IPS-NIHi7 (cell line): ENCODE results near the gene TRAM2.
A peak's percentile ranks its signal among the peaks of the same experiment; 100 is the strongest.

ENCODE experiments used
- DNase-seq: peaks from one replicate; pipeline ENCODE4 v3.0.0; 2012; ENCODE audit warnings: mixed read lengths; ENCODE audit errors: extremely low spot score

Gene TRAM2

DNA sequence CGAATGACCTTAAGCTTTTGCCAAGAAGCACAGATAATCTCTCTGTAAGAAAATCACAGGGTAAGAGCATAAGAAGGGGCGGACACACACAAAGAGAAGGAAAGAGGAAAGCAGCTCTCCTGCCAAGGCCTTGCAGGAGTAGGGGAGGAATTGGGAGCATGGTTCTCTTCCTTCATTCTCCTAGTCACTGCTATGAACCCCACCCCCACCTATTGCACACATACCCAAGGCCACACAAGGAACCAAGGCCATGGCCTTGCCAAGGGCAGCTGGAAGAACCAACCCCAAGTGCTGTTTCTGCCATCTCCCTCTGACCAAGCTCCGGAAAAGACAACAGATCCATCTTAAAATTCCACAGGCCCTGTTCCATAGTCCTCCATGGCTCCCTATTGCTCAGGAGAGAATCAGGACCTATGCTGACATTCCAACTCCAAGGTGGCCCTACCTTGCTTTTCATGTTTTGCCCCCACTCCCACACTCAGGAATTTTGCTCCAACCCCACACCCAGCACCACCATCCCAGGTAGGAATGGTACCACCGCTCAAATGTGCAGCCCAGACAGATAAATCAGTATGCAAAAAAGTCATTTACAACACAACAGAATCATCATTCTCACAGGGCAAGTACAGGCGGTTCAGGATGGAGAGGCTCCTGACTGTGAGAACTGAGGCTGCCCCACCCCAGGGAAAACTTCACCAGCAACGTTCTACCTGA lies 31.3 kb downstream of the TRAM2 start:
- DNase-seq, result no peak

DNA sequence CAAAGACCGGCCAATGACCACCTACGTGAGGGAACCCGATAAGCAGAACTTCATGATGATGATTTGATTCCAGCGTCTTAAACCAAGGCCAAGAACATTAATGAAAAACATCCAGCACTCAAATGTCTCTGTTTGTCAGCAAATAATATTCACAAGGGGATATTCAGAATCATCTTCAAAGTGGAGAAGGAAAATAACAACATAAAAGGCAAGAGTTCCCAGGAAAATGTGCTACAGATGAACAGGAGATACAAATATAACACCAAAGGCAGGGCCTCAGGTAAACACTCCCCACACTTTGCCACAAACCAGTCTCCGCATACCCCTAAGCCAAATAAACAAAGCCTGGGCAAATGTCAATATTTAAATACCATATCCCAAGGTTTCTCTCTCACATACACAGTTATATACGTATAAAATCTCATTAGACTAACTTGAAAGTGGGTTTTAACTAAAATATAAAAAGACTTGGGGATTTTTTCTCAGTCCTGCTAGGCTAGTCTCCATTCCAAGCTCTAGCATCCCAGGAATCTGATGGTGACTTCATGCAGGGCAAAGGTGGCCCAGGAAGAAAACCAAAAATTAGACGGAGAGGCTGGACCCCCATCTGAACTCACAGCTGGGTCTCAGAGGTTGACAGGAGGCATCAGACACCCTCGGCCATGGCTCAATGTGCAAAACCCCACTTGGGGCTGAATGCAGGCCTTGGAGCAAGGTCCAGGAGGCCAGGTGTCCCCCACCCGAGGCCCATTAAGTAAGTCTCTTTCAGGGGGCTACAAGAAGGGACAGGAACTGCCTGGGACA lies 32.1 kb downstream of the TRAM2 start:
- no peak for DNase-seq

DNA sequence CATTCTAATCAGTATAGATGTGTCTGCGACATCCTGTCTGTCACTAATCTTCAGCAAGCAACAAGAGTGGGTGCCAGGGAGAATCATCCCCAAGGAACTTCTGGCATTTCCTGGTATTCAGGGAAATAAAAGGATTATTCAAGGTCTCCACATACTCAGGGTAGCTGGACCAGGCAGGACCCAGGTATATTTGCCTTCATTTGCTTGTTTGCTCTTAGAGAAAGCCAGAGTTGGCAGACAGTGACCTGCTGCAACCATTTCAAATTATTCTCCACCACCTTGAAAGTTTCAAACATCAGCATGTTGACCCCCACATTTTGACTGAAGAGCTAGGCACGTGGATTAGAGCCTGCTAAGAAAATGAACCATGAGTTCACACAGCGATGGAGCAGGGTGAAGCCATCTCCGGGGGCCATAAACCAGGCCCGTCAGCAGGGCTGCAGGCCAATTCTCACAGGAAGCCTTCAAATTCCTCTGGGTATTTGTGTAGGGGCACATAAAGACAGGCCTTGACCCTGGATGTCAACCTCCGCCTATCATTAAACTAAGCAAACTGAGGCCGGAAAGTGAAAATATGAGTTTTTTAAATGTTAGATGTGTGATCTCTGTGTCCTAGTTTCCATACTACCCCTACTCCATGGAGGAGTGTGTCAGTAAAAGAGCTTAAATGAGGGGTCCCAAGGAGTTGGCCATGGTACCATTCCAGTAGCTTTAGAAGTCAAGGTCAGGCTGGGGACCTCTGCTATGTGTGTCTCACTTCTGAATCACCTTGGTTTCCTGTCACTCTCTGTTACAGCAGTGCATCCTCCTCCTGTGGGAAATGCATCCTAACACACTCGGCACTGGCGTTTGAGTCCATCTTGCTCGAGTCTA lies 32.9 kb downstream of the TRAM2 start:
- DNase-seq, result peak; percentile 38

DNA sequence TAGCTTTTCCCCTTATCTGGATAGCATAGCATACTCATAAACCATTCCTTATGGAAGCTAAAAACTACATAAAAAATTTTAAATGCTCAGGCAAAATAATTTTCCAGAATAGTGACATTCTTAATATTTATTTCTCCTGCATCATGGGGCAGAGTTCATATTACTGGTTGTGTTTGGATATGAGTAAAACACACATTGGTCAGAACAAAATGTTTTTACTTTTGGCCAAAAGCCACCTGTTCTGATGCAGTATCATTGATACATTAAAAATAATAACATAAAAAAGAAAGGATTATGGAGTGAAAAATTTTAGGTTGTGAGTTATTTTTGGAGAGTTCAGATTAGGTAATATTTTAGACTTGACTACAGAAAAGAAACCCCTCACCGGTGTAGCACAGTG lies 33.6 kb downstream of the TRAM2 start:
- no peak for DNase-seq

DNA sequence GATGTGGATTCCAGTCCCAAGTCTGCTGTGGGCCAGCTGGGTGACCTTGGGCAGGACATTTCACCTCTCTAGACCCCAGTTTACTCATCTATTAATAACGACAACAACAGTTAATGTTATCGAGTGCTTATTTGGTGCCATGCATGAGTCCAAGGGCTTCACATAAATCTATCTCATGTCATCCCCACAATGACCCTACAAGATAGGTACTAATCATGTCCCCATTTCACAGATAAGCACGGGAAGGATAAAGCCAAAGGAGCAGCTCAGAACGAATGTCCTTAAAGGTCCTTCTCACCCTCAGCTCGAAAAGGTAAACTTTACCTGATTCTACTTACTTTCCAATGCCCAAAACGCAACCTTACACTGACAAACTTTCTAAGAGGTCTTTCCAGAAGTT lies 35.7 kb downstream of the TRAM2 start:
- no peak for DNase-seq

DNA sequence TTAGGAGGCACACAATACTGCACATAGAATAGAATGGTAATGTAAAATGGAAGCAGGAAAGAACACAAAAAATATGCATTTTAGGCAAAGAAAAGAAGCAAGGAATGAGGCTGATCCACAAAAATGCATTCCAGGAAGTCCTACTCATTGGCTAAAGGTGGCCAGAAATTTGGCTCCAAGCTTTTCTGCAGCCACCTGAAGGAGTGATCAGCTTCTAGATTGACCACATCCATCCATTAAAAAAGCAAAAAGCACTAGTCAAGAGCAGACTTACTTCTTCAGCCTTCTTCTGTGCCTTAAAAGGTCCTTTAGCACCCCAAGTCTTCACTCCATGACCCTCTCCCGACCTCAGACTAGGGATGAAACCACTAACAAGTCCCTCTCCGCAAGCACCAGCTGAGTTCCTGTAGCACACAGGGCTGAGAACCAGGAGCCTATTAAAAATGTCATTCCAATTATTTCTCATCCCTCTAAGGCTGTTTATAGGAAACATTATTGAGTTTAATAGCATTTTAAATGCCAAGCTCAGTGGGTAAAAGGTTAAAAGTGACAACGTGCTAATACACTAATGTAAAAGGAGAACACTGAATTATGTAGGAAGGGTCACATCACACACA lies 36.5 kb downstream of the TRAM2 start:
- DNase-seq, result no peak

DNA sequence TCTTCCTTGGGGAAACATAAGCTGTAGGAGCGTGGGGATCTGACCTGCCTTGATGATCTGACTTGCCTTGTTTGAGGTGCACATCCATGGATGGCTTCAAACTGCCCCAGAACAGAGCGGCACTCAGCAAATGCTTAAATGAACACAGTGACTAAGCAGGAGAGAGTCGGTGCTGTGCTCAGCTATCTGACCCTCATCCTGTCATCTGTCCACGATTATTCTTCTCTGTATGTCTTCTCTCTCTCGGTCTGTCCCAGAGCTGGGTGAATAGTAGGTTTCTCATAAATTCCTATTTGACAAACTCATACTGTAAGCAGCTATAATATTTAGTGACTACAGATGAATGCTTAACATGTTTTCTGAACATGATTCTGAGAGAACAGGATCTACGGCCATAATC lies 37.3 kb downstream of the TRAM2 start:
- no peak for DNase-seq

DNA sequence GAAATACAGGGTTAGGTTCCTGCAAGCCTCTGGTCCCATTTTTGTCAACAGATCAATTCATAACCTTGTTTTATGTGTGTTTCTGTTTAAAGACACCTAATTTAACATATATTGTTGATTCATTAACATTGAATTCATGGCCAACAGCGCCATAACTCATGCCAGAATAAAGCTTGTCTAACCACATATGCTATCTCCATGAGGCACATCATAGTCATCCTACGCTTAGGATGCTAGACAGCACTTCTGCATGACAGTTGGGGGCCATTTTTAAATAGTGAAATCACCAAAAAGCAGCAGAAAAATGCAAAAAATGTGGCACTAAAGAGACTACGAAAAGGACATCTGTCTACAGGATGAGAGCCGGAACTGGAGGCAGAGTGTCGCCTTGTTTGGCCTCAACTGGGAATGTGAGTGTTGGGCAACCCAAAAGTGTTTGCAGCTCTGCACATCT lies 37.9 kb downstream of the TRAM2 start:
- no peak for DNase-seq

DNA sequence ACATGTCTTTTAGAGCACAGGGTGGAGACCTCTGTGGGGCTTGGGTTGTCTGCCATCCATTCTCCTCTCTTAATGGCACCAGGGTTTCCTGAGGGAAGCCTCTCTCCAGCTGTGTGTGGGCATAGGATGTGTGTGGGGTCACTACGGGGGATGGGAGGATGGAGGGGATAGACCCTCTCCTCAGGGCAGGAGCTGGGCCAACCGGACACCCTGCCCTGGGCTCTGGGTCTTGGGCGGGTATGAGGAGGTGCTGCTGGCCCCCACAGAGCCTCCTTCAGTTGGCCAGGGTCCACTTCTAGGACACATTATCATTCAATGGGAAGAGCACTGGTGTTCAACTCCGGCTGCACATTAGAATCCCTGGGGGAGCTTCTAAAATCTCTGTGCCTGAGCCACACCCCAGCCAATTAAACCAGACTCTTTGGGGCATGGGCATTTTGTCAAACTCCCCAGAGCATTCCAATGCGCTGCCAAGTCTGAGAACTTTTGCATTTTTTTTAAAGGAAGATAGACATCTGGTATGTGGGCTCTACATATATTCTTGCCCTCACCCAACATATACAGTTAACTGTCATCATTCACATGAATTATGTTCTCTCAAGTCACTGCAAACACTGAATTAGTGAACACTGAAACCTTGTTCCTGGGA lies 38.5 kb downstream of the TRAM2 start:
- no peak for DNase-seq

DNA sequence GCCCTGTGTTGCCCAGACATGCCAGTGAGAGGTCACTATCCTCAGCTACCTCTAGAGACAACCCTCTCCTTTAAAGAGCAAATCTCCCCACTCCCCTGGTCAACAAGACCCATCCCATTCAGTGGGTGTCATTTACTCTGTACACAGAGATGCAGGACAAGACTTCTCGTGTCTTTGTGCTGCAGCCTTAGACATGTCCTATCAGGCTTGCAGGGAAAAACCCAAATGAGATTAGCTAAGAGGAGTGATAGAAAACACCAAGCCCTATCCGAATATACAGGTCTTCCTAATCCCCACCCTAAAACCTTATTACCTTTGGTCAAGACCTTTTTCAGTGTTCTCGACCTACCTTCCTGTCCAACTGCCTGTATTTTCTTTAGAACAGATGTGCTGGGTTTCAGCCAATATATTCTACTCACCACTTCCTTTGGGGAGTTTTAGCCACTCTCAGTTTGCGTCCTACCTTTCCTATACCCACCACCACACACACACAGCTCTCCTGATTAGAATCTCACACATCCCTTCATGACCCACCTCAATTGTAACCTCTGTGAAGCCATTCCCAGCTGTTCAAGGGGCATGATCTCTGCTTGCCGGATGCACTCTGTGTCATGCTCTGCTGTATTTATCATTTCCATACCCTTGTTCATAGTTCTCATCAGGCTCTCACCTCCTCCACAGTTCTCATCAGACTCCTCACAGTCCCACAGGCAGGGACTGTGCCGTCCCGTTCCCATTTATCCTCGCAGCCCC lies 39.7 kb downstream of the TRAM2 start:
- no peak for DNase-seq

DNA sequence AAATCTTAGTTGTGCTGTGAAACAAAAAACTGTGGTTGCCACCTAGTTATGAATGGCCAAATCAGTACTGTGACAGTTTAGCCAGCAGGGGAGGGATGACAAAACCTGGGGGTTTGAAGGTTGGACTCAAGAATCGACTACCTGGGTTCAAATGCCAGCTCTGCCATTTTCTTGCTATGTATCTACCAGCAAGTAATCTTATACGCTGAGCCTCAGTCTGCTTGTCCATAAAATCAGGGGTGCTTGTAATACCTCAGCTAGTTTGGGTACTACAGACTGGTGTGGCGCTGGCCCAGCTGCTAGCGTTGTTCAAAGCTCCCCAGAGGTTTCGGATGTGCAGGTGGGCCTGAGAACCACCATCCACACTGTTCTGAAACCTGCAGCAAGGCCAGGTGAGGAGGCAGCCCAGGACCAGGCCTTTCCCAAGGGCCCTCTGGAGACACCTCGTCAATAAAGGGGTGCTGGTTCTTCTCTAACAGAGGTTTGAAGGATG lies 40.4 kb downstream of the TRAM2 start:
- DNase-seq, result no peak

DNA sequence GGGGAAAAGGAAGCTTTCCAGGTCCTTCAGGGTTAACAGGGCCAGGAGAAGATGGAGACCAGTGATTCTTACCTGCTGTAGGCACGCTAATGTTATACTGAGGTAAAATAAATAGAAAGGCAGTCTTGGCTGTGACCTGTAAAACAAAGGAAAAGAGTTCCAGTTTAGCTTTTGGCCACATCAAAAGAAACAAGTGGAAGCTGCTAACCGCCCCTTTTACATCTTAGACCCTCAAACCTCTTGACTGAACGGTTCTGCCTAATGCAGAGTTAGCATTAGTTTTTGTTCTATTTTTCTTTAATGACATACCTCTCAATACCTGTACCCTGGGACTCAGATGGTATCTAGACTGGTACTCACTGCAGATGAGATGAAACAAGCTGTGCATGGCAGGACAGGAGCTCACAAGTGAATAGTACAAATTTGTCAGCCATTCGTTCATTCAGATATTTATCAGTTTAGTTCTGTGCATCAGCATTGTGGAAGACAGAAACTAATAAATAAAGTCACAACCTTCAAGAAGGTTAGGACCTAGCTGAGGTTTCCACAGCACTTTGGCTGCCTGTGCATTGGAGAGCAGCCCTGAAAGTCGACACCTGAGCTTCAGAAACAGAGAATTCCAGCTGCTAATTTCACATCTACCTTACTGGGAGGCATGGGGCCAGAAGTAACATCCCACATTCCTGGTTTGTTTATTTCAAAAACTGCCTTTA lies 41.0 kb downstream of the TRAM2 start:
- DNase-seq, result no peak

DNA sequence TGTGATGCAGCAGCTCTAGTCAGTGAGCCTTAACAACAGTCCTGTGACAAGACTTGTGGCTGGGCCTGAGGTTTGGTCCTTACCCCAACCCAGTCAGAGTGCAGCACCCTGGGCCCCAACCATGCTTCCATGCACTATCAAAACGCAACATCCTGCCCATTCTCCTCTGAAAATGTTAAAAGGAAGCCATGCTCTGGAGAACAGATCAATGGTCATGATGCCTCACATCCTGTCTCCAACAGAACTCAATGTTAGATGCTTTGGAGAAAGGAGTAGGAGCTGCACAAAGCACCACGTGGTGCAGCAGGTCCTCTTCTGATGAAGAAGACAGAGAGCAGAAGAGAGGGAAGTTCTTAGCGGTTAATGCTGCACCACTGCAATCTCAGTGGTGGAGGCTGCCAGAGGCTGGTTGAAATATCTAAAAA lies 41.9 kb downstream of the TRAM2 start:
- no peak for DNase-seq

DNA sequence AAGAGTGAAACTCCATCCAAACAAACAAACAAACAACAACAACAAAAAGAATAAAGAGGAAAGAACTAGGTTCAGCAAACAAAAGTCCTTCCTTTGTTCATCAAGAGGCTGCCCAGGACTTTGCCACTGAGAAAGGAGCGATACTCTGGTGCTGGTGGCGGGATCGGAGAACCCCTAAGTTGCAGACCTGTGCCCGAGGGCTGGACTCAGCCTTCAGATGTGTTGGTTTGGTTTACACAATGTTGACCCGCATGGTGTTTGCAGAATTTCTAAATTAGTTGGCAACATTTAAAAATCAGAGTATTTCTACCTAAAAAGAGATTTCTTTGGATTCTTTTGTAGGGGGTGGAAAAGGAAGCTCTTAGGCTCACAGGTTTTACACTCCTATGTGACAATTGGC lies 42.5 kb downstream of the TRAM2 start:
- no peak for DNase-seq

DNA sequence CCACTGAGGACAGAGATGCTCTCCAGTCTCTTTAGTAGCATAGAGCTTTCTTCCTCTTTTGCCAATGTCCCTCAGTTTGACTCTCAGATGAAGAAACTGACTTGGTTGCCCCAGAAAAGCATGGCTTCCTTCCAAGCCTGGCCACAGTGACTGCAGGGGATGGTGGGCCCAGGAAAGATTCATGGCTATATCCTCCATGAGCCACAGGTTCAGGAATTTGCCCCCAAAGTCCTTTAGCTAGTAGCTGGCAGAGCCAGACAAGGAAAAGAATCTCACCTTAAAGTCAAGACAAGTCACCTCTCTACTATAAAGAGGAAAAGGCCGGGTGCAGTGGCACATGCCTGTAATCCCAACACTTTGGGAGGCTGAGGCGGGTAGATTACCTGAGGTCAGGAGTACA lies 43.4 kb downstream of the TRAM2 start:
- DNase-seq, result no peak

DNA sequence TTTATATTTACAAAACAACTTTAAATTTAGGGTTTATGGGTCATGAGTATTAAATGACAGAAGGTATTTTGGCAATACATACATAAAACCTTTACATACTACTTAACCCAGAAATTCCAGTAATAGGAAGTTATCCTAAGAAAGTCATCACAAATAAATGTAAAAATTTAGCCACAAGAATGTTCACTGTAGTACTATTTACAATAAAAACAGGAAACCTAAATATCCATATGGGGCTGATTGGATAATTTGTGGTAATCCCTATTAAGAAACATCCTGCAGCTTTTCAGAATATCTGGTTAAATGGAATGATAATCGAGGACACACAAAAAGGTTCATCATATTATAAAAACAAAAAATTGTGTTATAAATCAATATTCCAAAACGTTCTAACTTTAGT lies 44.4 kb downstream of the TRAM2 start:
- DNase-seq, result no peak

DNA sequence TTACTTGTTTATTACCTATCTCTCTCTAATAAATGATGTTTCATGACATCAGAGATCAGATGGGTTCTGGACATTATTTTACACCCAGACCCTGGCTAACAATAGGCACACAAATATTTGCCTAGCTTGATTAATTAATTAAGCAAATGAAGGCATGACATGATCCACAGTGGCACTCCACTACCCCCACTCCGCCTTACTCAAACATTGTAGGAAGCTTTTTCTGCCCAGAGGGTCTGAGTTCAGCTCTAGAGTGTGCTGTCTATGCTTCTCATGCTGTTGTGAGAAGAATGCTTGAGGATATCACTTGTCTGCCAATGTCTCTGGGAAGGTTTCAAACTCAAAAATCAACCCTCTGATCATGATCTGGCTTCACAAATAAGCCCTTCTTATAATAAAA lies 45.0 kb downstream of the TRAM2 start:
- no peak for DNase-seq

DNA sequence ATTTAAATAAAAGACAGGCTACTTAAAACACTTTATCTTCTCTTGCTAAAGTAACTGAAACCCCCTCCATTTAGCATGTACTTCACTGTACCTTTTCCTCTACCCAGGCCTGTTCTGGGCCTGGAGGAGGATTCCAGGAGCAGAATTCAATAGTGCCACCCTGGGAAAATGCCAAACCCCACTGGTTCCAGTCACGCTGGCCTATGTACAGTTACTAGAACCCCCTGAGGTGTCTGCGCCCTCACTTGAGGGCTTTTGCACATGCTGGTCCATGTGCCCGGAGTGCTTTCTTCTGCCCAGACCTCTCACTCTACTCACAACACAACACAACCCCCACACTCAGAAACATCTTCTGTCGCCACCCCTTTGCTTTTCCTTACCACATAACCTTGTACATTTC lies 45.5 kb downstream of the TRAM2 start:
- no peak for DNase-seq

DNA sequence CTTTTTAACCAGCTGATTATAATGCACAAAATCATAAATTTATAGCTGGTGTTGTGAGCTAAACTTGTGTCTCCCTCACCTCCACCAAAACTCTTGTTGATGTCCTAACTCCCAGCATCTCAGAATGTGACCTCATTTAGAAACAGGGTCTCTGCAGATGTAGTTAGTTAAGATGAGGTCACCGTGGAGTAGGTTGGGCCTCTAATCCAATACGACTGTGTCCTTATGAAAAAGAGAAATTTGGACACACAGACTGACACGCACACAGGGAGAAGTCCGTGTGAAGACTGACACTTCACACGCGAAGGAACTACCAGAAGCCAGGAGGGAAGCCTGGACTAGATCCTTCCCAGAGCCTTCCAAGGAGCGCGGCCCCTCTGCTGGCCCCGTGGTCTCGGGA lies 46.5 kb downstream of the TRAM2 start:
- no peak for DNase-seq

DNA sequence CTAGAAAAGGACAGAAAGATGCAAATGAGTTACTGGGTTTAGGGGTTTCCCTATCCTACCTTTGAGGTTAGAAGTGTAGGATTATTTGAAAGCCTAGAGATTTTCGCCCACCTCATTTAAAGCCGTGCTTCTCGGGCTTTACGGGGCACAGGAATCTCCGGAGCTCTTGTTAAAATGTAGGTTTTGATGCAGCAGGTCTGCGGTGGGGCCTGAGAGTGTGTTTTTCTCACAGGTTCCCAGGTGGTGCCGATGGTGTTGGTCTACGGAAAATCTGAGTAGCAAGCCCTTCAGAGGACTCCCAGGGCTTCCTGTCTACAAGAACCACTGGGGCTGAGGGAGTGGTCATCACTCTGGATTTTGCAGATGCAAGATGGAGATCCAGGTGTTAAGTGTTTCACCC lies 47.5 kb downstream of the TRAM2 start:
- DNase-seq, result no peak
